Measurements from ENCODE around the gene BAZ1B. TPM values are rescaled to one million over a fixed set of nuclear protein-coding genes. Genes with fewer than 3 reads are reported as not detected.
A peak's percentile ranks its signal among the peaks of the same experiment; 100 is the strongest.
"Not testable (repeated sequence)": the region's sequence is repeated elsewhere in the genome, so short reads cannot be mapped to it uniquely, and the experiment has no call there.

The BAZ1B gene
- total RNA-seq, 2 donors from 2014 or later, result 76.0 to 90.8 TPM

DNA sequence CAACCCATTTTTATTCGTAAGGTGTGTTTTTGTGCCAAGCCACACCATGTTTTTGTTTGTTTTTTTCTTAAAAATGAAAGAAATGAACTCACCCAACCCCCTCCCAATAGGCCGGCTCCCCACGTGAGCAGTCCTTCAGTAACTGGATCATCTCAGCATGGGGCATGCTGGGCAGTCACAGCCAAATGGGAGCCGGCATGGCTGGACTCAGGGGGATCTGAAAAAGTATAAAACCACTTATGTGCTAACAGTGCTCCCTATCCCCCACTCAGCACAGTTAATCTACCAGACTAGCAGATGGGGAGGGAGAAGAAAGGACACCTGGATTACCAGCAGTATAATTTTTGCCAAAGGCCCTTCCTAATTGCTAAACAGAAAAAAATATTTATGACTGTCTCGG is 39.3 kb downstream of the BAZ1B start:
- H3K9me3 Mint-ChIP-seq, result no peaks in the 10 kb centered on the region
- no peak overlapping the region for H3K27ac Mint-ChIP-seq
- peaks cover 22 to 42% of the 10 kb centered on the region in 2 donors for H3K36me3 Mint-ChIP-seq
- DNase-seq (ENCODE audit: low spot score in 2 of 2) (no peak), ATAC-seq (no peak)

GRCh38 chr7:73481521-73481920 is 40.6 kb downstream of the BAZ1B start:
- ATAC-seq; H3K27ac Mint-ChIP-seq; DNase-seq (ENCODE audit: low spot score in 2 of 2); H3K9me3 Mint-ChIP-seq: not testable (repeated sequence)
- H3K36me3 Mint-ChIP-seq, result peaks cover 26 to 44% of the 10 kb centered on the region in 2 donors

DNA sequence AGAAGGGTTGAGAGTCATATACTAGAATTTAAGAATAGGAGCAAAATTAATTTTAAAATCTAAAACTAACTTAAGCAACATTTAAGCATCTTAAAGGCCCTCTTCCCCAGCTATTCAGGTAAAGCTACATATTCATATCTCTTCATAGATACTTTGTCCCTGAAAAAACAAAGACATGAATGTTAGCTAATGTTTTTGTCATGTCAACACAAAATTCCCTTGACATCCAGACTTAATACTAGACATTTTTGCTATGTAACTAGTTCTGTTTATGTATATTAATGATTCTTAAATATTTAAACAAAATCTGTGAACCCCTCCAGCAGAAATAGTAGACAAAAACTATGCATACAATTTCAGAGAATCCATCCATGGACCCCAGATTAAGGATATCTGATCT is 43.5 kb downstream of the BAZ1B start:
- DNase-seq (ENCODE audit: low spot score in 2 of 2) (no peak), ATAC-seq (no peak)
- H3K27ac Mint-ChIP-seq, result peak overlapping the region; percentile 17 to 44
- peaks cover 26 to 49% of the 10 kb centered on the region in 2 donors for H3K36me3 Mint-ChIP-seq
- no peaks in the 10 kb centered on the region for H3K9me3 Mint-ChIP-seq

- H3K9me3 Mint-ChIP-seq, result no peaks in the 10 kb centered on the region
- DNase-seq (ENCODE audit: low spot score in 2 of 2) (no peak), ATAC-seq (no peak)
- peaks cover 26 to 42% of the 10 kb centered on the region in 2 donors for H3K36me3 Mint-ChIP-seq
- peak overlapping the region; percentile 44 to 94 for H3K27ac Mint-ChIP-seq
These were observed 44.7 kb downstream of the BAZ1B start for GRCh38 chr7:73477376-73477775.

GRCh38 chr7:73470208-73470607 is 51.9 kb downstream of the BAZ1B start:
- no peak for ATAC-seq
- Mint-ChIP-seq H3K9me3 (no peaks in the 10 kb centered on the region), H3K27ac (peak overlapping the region in 1 of 2 donors; percentile 89), H3K36me3 (peaks cover 5 to 9% of the 10 kb centered on the region in 2 donors)
- no peak for DNase-seq (ENCODE audit: low spot score in 2 of 2)

DNA sequence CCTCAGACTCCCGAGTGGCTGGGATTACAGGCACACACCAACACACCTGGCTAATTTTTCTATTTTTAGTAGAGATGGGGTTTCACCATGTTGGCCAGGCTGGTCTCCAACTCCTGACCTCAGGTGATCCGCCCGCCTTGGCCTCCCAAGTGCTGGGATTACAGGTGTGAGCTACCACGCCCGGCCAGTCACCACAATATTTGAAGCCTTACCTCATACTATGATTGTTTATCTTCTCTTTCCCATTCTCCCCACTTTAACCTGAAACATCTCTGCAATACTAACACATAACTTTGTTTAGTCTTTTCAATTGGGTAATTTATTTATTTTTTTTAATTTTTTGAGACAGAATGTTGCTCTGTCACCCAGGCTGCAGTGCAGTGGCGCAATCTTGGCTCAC is 55.0 kb downstream of the BAZ1B start:
- ATAC-seq; DNase-seq (ENCODE audit: low spot score in 2 of 2); H3K9me3 Mint-ChIP-seq: not testable (repeated sequence)
- Mint-ChIP-seq H3K36me3 (peaks cover 5 to 20% of the 10 kb centered on the region in 2 donors), H3K27ac (peak overlapping the region in 1 of 2 donors; percentile 65)

GRCh38 chr7:73466112-73466511 is 56.0 kb downstream of the BAZ1B start:
- Mint-ChIP-seq H3K36me3 (peaks cover 5 to 20% of the 10 kb centered on the region in 2 donors), H3K27ac (peak overlapping the region in 1 of 2 donors; percentile 50), H3K9me3 (no peaks in the 10 kb centered on the region)
- DNase-seq (ENCODE audit: low spot score in 2 of 2), result no peak
- no peak for ATAC-seq

GRCh38 chr7:73463966-73464365 is 58.1 kb downstream of the BAZ1B start:
- DNase-seq (ENCODE audit: low spot score in 2 of 2) (no peak), ATAC-seq (no peak)
- no peak overlapping the region for H3K27ac Mint-ChIP-seq
- H3K36me3 Mint-ChIP-seq, result peaks cover 6 to 23% of the 10 kb centered on the region in 2 donors
- H3K9me3 Mint-ChIP-seq, result no peaks in the 10 kb centered on the region

DNA sequence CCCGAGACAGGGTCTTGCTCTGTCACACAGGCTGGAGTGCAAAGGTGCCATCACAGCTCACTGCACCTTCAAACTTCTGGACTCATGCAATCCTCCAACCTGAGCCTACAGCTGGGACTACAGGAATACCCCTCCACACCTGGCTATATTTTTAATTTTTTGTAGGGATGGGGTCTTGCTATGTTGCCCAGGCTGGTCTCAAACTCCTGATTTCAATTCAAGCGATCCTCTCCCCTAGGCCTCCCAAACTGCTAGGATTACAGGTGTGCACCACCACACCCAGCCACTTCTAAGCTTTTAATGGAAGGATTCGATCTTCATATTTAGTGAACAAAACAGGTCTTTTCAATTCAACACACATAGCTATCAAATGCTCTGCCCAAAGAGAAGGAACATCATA is 58.8 kb downstream of the BAZ1B start:
- H3K27ac Mint-ChIP-seq, result no peak overlapping the region
- peaks cover 6 to 23% of the 10 kb centered on the region in 2 donors for H3K36me3 Mint-ChIP-seq
- DNase-seq (ENCODE audit: low spot score in 2 of 2), result no peak
- ATAC-seq, result no peak
- no peaks in the 10 kb centered on the region for H3K9me3 Mint-ChIP-seq

DNA sequence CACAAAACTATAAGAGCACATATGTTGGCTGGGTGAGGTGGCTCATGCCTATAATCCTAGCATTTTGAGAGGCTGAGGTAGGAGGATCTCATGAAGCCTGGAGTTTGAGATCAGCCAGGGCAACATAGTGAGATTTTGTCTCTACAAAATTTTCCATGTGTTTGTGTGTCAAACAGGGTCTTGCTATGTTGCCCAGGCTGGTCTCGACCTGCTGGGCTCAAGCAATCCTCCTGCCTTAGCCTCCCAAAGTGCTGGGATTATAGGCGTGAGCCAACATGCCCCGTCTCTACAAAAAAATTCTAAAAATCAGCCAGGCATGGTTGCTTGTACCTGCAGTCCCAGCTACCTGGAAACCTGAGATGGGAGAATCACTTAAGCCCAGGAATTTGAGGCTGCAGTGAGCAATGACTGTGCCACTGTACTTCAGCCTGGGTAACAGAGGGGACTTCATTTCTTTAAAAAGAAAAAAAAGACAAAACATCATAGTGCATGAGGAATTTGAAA is 60.3 kb downstream of the BAZ1B start:
- Mint-ChIP-seq H3K9me3 (no peaks in the 10 kb centered on the region), H3K36me3 (peaks cover 6 to 36% of the 10 kb centered on the region in 2 donors), H3K27ac (no peak overlapping the region)
- ATAC-seq (no peak), DNase-seq (ENCODE audit: low spot score in 2 of 2) (no peak)

- H3K36me3 Mint-ChIP-seq, result peaks cover 14 to 34% of the 10 kb centered on the region in 2 donors
- H3K27ac Mint-ChIP-seq, result peak overlapping the region; percentile 25 to 79
- DNase-seq (ENCODE audit: low spot score in 2 of 2), result no peak
- peak in 1 of 2 donors; percentile 24 for ATAC-seq
- H3K9me3 Mint-ChIP-seq, result no peaks in the 10 kb centered on the region
These were observed 67.7 kb downstream of the BAZ1B start for GRCh38 chr7:73454424-73454823.

DNA sequence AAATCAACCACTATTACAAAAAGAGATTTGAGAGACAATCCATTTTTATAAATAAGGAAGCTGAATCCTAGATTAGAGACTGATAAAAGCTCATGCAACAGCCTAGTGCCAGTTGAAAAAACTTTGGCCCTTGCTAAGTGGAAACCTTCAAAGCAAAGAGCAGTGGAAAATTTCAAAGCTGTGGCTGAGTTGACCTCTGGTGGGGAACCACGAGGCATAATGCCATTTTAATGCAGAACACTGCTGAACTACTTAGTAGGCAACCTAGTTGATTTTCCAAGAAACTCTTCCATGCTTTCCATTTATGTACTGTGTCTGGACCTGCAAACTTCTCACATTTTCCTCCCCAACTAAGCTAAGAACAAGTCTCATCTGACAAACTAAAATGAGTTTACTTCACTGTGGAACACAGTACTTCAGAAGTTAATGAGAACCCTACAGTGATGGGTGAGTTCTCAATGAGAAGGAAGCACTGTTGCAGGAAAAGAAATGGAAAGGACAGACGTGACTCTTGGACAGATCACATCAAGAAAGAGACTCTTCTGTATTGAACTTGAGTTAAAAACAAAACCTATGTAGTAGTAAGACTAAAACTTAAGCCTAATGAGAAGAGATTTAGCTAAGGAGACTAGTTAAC is 69.0 kb downstream of the BAZ1B start:
- H3K36me3 Mint-ChIP-seq, result peaks cover 21 to 36% of the 10 kb centered on the region in 2 donors
- peak overlapping the region in 1 of 2 donors; percentile 11 for H3K27ac Mint-ChIP-seq
- no peaks in the 10 kb centered on the region for H3K9me3 Mint-ChIP-seq
- DNase-seq (ENCODE audit: low spot score in 2 of 2) (no peak), ATAC-seq (peak in 1 of 2 donors; percentile 20)

- no peaks in the 10 kb centered on the region for H3K9me3 Mint-ChIP-seq
- no peak overlapping the region for H3K27ac Mint-ChIP-seq
- peaks cover 21 to 24% of the 10 kb centered on the region in 2 donors for H3K36me3 Mint-ChIP-seq
- DNase-seq (ENCODE audit: low spot score in 2 of 2) (no peak), ATAC-seq (peak; percentile 54 to 68)
These were observed 70.2 kb downstream of the BAZ1B start for GRCh38 chr7:73451780-73452398.

- H3K9me3 Mint-ChIP-seq, result no peaks in the 10 kb centered on the region
- peak overlapping the region; percentile 5 to 30 for H3K27ac Mint-ChIP-seq
These were observed 72.7 kb downstream of the BAZ1B start for GRCh38 chr7:73449422-73449821.

DNA sequence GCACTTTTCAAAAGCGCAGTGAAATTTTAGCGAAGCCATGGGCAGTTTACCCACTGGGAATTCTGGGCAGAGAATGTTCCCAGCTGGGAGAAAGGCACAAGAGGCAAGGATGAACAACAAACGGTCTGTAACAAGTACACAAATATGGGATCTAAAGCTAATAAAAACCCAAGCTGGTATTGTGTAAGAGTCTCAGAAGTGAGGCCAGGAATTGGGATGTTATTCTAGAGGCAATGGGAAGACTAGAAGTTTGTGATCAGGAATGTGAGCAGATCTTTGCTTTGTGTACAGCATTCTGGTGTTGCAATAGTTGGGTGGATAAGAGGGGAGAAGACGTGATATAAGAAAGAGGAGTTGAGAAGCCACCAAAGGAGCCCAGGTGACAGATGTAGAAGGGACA is 73.5 kb downstream of the BAZ1B start:
- ATAC-seq (no peak), DNase-seq (ENCODE audit: low spot score in 2 of 2) (no peak)
- peak overlapping the region; percentile 5 to 25 for H3K27ac Mint-ChIP-seq
- no peaks in the 10 kb centered on the region for H3K9me3 Mint-ChIP-seq
- peaks cover 26 to 30% of the 10 kb centered on the region in 2 donors for H3K36me3 Mint-ChIP-seq

More at GRCh38 chr7:73449422-73449821, 72.7 kb downstream of the BAZ1B start:
- no peak for ATAC-seq
- no peak for DNase-seq (ENCODE audit: low spot score in 2 of 2)
- peaks cover 26 to 30% of the 10 kb centered on the region in 2 donors for H3K36me3 Mint-ChIP-seq

DNA sequence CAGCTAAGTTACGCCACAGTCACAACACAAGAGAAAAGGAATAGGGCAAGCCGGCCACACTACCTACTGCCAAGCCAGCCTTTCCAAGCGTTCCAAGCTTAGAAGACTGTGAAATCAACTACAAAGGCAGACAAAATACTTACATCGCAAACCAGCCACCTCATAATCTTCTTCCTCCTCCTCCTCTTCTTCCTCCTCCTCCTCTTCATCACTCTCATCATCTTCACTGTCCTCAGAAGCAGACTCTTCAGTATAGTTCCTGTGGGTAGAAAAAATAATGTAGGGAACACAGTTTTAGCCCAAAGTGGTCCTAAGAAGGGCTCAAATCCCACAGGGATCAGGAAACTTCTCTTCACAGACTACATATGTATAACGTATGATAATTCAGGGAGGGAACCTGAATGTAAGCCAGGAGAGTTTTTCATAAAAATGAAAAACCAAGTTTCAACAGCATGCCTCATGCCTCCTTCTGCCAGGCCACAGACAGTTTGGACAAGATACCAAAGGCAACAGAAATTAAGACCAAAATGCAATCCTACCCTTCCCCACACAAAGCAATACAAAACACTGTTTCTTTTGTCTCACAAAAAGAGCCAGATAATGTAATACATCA is 74.9 kb downstream of the BAZ1B start:
- Mint-ChIP-seq H3K9me3 (no peaks in the 10 kb centered on the region), H3K36me3 (peaks cover 32 to 38% of the 10 kb centered on the region in 2 donors), H3K27ac (peak overlapping the region; percentile 31 to 53)
- no peak for DNase-seq (ENCODE audit: low spot score in 2 of 2)
- no peak for ATAC-seq

GRCh38 chr7:73446682-73447081 is 75.4 kb downstream of the BAZ1B start:
- ATAC-seq (no peak), DNase-seq (ENCODE audit: low spot score in 2 of 2) (no peak)
- Mint-ChIP-seq H3K9me3 (no peaks in the 10 kb centered on the region), H3K27ac (peak overlapping the region; percentile 31 to 53), H3K36me3 (peaks cover 33 to 40% of the 10 kb centered on the region in 2 donors)

All from activated naive CD4-positive, alpha-beta T cell treated with anti-CD3 and anti-CD28 coated beads, Interleukin-2, amount 50 U/mL, for 72 hours (primary cell).